Raji (cell line): ENCODE results near the gene NDE1.

Source experiments
- POLR2A ChIP-seq: IDR thresholded peaks from 2 replicates; pipeline ENCODE4 v1.6.1; 2011; ENCODE audit warnings: low read depth, low read length, control low read depth; ENCODE audit not compliant: insufficient read depth

Gene NDE1

GRCh38 chr16:15643048-15643945 is 6.7 kb upstream of the NDE1 start, which contains the start of gene MARF1:
TSS of gene MARF1 (minus strand) at chr16:15643154. CDS start at chr16:15639233, 3,921 bp downstream.
- peak; percentile 50; the same call in 1 of the 2 replicates for TF ChIP-seq POLR2A

GRCh38 chr16:15643946-15644250 is 6.1 kb upstream of the NDE1 start:
- TF ChIP-seq POLR2A, result no peak

GRCh38 chr16:15644267-15644961 is 5.6 kb upstream of the NDE1 start:
- no peak for TF ChIP-seq POLR2A

GRCh38 chr16:15647294-15648014 is 2.6 kb upstream of the NDE1 start:
- no peak for TF ChIP-seq POLR2A

- TF ChIP-seq POLR2A, result no peak
Observed at GRCh38 chr16:15648135-15648730, 1.8 kb upstream of the NDE1 start.

- TF ChIP-seq POLR2A, result no peak; the same call in 1 of the 2 replicates
Observed at GRCh38 chr16:15649727-15650018, 372 bp upstream of the NDE1 start.

- TF ChIP-seq POLR2A, result no peak
Observed at GRCh38 chr16:15650698-15651171, 690 bp downstream of the NDE1 start.

- TF ChIP-seq POLR2A, result no peak
Observed at GRCh38 chr16:15652293-15653001, 2.4 kb downstream of the NDE1 start.

- no peak for TF ChIP-seq POLR2A
Observed at GRCh38 chr16:15653227-15653626, 3.2 kb downstream of the NDE1 start.

- TF ChIP-seq POLR2A, result no peak
Observed at GRCh38 chr16:15654591-15654990, 4.5 kb downstream of the NDE1 start.

GRCh38 chr16:15658149-15658548 is 8.1 kb downstream of the NDE1 start:
- TF ChIP-seq POLR2A, result no peak

- no peak for TF ChIP-seq POLR2A
Observed at GRCh38 chr16:15658556-15658955, 8.5 kb downstream of the NDE1 start.

GRCh38 chr16:15660203-15660601 is 10.2 kb downstream of the NDE1 start:
- TF ChIP-seq POLR2A, result no peak

- no peak for TF ChIP-seq POLR2A
Observed at GRCh38 chr16:15665107-15665506, 15.1 kb downstream of the NDE1 start.
